GM12875 (cell line): ENCODE measurements around the gene KCNQ1OT1.

Experiments used
- H3K4me3 ChIP-seq: one replicate; pipeline ENCODE4 v1.5.1; 2011; ENCODE audit warnings: low read depth, low read length, control low read depth
- CTCF ChIP-seq: IDR thresholded peaks from 2 replicates; pipeline ENCODE4 v1.5.1; 2011; ENCODE audit warnings: low read depth, mild to moderate bottlenecking, control low read depth, inconsistent platforms, low read length, moderate library complexity, borderline replicate concordance; ENCODE audit not compliant: insufficient read depth

KCNQ1OT1 gene

GRCh38 chr11:2587132-2587930, 112.5 kb downstream of the KCNQ1OT1 start:
- H3K4me3 ChIP-seq = no peak overlapping the region
- no peak for TF ChIP-seq CTCF

GRCh38 chr11:2586793-2587131, 113.0 kb downstream of the KCNQ1OT1 start:
- no peak for TF ChIP-seq CTCF
- H3K4me3 ChIP-seq = no peak overlapping the region

GRCh38 chr11:2586087-2586792, 113.6 kb downstream of the KCNQ1OT1 start:
- TF ChIP-seq CTCF = no peak
- H3K4me3 ChIP-seq = no peak overlapping the region

GRCh38 chr11:2585566-2586086, 114.2 kb downstream of the KCNQ1OT1 start:
- no peak overlapping the region for H3K4me3 ChIP-seq
- no peak for TF ChIP-seq CTCF

GRCh38 chr11:2584812-2585565, 114.8 kb downstream of the KCNQ1OT1 start:
- no peak overlapping the region for H3K4me3 ChIP-seq
- TF ChIP-seq CTCF = no peak

- H3K4me3 ChIP-seq = no peak overlapping the region
- TF ChIP-seq CTCF = no peak
Measured at GRCh38 chr11:2584434-2584811, 115.4 kb downstream of the KCNQ1OT1 start.
